Measurements from ENCODE around the gene ATP6V0D1.

GRCh38 chr16:67444259-67445125 lies 36.5 kb downstream of the ATP6V0D1 start:
- TF ChIP-seq POLR2A (IDR thresholded peaks at IDR 0.05) (no peak), CTCF (IDR thresholded peaks at IDR 0.05) (no peak), POLR2AphosphoS5 (IDR thresholded peaks at IDR 0.05) (no peak)
